ENCODE data around the gene OPRL1. TPM values are rescaled to one million over a fixed set of nuclear protein-coding genes. Genes with fewer than 3 reads are reported as not detected.

The OPRL1 gene
- 1.7 and 1.8 TPM in 2 replicates for polyA plus RNA-seq (2012; rRNA removed)
- polyA plus RNA-seq (2012; cell fraction: cytosol; rRNA removed) = 0.77 and 1.3 TPM in 2 replicates
- polyA plus RNA-seq (2012; cell fraction: nucleus; rRNA removed) = 3.2 and 3.8 TPM in 2 replicates

- Histone ChIP-seq H3K4me2 (peak within 1 kb of the TSS; percentile 99), H3K4me1 (ENCODE audit: control insufficient read depth in 1 of 2, insufficient read depth in 2 of 2, low read depth in 1 of 2, low read length in 1 of 2) (peaks cover 13 to 36% of the 10 kb centered on the region in 2 experiments; a peak in 3 of 4 replicates), H3K79me2 (ENCODE audit: insufficient read depth) (no peaks in the 10 kb centered on the region), H3K4me3 (ENCODE audit: low read depth in 2 of 2, low read length in 1 of 2) (peak within 1 kb of the TSS; percentile 76 to 80), H3K9me3 (no peaks in the 10 kb centered on the region), H3K9ac (peak within 1 kb of the TSS; percentile 76), H3K36me3 (replicated peaks in 1 of 2; ENCODE audit: control insufficient read depth in 1 of 2, insufficient read depth in 2 of 2, low read length in 1 of 2) (no peaks in the 10 kb centered on the region), H2AFZ (ENCODE audit: low read depth) (peak within 1 kb of the TSS; percentile 72; the same call in 1 of the 2 replicates), H3F3A (replicated peaks; ENCODE audit: insufficient read depth) (peaks cover 14% of the 10 kb centered on the region), H3K9me2 (no peaks in the 10 kb centered on the region), H4K20me1 (ENCODE audit: insufficient read depth) (no peaks in the 10 kb centered on the region), H3K27me3 (ENCODE audit: insufficient read depth) (no peaks in the 10 kb centered on the region; the same call in 1 of the 2 replicates), H3K27ac (ENCODE audit: low read depth in 2 of 2, low read length in 1 of 2) (peak within 1 kb of the TSS in 1 of 2 experiments; percentile 68; a peak in 2 of 4 replicates)
- ChIA-PET POLR2A (interaction anchor here (1.0 to 1.2 kb wide), 2 partner anchors 9 to 18 kb away, joined by 3 read pairs; partner anchors contain the start of gene TCEA2), CTCF (interaction anchor here (0.7 to 12.9 kb wide), 9 partner anchors 10 to 139 kb away, joined by 3 to 252 read pairs (median 6); partner anchors contain the start of gene NPBWR2)
- 57% methylated on average over 14 of the region's 62 CpGs for WGBS (ENCODE audit: low lambda C conversion rate)
- TF ChIP-seq ELF1 (IDR thresholded peaks at IDR 0.05) (no peak), RAD21 (IDR thresholded peaks at IDR 0.05; ENCODE audit: low read length) (no peak), EZH2phosphoT487 (IDR thresholded peaks at IDR 0.05; ENCODE audit: borderline replicate concordance, low read depth) (no peak), SIN3A (IDR thresholded peaks at IDR 0.05; ENCODE audit: borderline replicate concordance, low read depth, low read length) (no peak), EP300 (IDR thresholded peaks at IDR 0.05; ENCODE audit: borderline replicate concordance in 1 of 2, low read depth in 1 of 2, low read length in 1 of 2) (no peak), RFX5 (IDR thresholded peaks at IDR 0.05; ENCODE audit: low read length) (no peak), FOXJ3 (CRISPR knock-in tag; IDR thresholded peaks at IDR 0.05) (no peak), NFIC (IDR thresholded peaks at IDR 0.05; ENCODE audit: borderline replicate concordance) (no peak), YY1 (IDR thresholded peaks at IDR 0.05; ENCODE audit: low read depth) (no peak), FOSL2 (IDR thresholded peaks at IDR 0.05; ENCODE audit: borderline replicate concordance, low read depth) (no peak), TEAD4 (IDR thresholded peaks at IDR 0.05; ENCODE audit: borderline replicate concordance, insufficient read depth) (no peak), SMC3 (IDR thresholded peaks at IDR 0.05; ENCODE audit: low read depth, low read length) (no peak), TCF12 (IDR thresholded peaks at IDR 0.05) (no peak), FOXM1 (IDR thresholded peaks at IDR 0.05; ENCODE audit: low read depth) (no peak), ZBTB33 (IDR thresholded peaks at IDR 0.05; ENCODE audit: borderline replicate concordance, low read depth) (no peak)
- DNase-seq = no peak
Measured at GRCh38 chr20:64080013-64080812, at the start of gene OPRL1. Gene OPRL1 (plus strand): TSS chr20:64080082. CDS start chr20:64092721, 12,639 bp downstream.
